Cardiac fibroblast (primary cell): ENCODE data around the gene OPN3.

ENCODE experiments used
- DNase-seq, 2 donors: peaks; one replicate each; pipeline versions ENCODE4 v3.0.0 to v3.0.0-alpha.2; 2010; ENCODE audit warnings: low read depth in 2 of 2
- H3K4me3 ChIP-seq, 2 donors: replicated peaks in 1 of 2; 1 replicate in 1 of 2; 2 replicates in 1 of 2; pipeline ENCODE4 v1.5.1; 2011; ENCODE audit warnings: low read depth in 2 of 2, low read length in 2 of 2, mild to moderate bottlenecking in 2 of 2, moderate library complexity in 1 of 2
- TF ChIP-seq, protein P1 (sequence below): IDR thresholded peaks from one replicate; pipeline ENCODE4 v1.5.1; 2011; ENCODE audit warnings: low read depth, mild to moderate bottlenecking, low read length, inconsistent platforms

Gene OPN3

DNA sequence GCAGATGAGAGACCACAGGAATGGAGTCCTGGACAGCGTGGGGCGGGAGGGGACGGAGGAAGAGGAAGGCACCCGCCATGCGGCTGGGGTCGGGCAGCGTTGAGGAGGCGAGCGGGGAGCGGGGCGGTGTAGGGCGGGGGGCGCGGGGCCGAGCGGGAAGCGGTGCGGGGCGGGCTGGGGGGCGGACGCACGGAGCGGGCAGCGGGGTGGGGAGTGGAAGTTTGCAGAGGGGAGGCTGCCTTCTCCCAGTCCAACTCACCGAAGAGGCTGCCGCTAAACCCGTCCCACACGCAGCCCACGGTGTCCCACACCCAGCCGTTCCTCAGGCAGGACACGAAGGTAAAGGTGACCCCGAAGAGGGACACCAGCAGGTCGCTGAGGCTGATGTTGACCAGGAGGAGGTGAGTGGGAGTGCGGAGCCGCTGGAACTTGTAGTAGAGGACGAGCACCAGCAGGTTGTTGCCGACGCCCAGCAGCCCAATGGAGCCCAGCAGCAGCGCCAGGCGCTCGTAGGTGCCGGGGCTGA, 483 bp downstream of the OPN3 start:
- H3K4me3 ChIP-seq, result peak overlapping the region; percentile 86 to 90
- peak in 1 of 2 donors; percentile 43 for DNase-seq
- TF ChIP-seq, protein P1, sequence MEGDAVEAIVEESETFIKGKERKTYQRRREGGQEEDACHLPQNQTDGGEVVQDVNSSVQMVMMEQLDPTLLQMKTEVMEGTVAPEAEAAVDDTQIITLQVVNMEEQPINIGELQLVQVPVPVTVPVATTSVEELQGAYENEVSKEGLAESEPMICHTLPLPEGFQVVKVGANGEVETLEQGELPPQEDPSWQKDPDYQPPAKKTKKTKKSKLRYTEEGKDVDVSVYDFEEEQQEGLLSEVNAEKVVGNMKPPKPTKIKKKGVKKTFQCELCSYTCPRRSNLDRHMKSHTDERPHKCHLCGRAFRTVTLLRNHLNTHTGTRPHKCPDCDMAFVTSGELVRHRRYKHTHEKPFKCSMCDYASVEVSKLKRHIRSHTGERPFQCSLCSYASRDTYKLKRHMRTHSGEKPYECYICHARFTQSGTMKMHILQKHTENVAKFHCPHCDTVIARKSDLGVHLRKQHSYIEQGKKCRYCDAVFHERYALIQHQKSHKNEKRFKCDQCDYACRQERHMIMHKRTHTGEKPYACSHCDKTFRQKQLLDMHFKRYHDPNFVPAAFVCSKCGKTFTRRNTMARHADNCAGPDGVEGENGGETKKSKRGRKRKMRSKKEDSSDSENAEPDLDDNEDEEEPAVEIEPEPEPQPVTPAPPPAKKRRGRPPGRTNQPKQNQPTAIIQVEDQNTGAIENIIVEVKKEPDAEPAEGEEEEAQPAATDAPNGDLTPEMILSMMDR, result no peak

DNA sequence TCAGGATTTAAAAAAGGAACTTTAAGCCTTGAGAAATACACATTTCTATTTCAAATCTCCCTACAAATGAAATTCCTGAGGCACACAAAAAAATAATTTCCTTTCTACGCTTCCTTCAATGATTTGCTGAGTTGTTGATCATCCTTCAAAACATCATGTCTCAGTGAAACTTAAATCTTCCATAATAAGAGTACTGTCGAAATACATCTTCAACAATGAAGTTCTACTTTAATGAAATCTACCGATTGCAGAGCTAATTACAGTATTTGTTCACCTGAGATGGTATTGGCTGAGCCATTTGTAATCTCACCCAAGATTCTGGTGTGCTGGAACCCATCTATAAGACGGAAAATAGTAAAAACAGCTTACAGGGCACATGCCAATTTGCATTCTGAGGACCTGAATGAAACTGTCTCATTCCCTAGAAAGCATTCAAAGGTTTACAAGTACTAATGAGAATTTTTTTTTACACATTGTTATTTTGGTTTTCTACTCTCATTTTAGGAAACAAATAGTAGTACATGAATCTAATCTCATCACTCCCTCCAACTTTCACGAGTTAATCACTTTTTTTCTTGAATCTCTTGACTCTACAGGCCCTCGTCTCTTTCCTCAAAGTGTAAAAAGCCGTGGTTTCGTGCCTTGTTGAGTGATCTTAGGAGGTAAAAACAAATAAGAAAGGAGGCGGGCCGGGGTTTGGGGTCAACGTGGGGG, 1.1 kb downstream of the OPN3 start:
- DNase-seq, result peak; percentile 21 to 22
- peak overlapping the region; percentile 86 to 90 for H3K4me3 ChIP-seq
- TF ChIP-seq, protein P1, result no peak

DNA sequence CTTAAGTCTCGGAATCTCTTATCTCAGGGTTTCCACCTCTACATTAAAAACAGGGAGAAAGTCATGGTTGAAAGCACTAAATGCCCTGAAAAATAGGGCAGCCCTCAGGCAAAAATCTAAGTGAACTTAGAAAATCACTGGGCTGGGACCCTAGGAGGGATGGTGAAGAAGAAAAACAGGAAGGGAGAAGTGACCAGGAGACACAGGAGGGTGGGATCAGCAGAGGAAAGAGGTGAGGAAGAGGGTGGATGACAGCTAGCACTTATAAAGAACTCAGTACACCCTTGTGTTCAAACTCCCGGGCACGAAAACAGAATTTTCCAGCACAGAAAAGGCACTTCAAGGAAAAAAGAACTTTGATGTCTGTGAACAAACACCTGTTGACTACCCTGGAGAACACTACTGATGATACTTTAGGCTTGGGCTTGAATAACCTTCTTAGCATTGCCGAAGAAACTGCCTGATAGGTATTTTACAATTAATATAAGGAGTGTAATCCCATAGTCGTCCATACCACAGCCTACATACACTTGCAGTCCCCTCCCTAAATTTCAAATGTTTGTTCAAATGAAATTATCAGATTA, 2.0 kb downstream of the OPN3 start:
- DNase-seq, result no peak
- H3K4me3 ChIP-seq, result no peak overlapping the region
- TF ChIP-seq, protein P1, result no peak

DNA sequence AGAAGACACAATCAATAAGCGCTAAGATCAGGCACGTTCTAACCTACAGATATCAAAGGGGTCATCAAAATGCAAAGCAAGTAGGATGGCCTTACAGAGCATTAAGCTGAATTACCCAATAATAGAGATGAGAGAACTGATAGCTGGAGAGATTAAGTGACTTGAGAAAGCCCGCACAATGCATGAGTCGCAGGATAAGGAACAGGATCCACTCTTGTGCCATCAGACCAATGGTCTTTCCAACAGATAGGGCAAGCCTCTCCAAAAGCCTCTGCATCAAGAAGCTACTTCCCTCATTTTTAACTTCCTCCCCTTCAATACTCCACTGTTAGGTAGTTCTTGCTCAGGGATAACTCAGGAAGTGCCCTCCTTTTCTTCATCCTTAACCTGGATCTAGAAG, 2.6 kb downstream of the OPN3 start:
- TF ChIP-seq, protein P1, result no peak
- H3K4me3 ChIP-seq, result no peak overlapping the region
- peak in 1 of 2 donors; percentile 14 for DNase-seq

DNA sequence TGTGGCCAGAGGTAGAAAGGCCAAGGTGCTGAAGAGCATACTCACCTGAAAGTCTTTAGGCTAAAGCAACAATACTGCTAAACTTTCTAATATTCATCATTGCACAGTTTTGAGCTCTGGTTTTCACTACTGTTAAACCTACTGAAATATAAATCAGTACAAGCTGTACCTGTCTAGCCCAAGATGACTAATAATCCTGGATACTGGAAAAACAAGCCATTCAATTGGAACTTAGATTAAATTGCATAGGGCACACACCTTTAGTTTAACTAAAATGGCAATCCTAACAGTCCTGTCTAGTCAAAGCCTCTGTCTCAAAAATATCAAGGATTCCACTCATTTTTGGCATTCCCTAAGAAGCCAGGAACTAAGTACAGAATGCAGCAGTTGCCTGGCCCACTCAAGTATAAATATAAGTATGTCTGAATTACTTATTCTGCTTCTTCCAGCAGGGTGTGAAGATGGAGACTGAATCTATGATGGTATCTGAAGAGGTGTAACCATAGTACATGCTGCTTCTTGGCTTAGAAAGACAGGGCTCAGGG, 3.1 kb downstream of the OPN3 start:
- peak; percentile 21 to 34 for DNase-seq
- TF ChIP-seq, protein P1, result no peak
- no peak overlapping the region for H3K4me3 ChIP-seq

DNA sequence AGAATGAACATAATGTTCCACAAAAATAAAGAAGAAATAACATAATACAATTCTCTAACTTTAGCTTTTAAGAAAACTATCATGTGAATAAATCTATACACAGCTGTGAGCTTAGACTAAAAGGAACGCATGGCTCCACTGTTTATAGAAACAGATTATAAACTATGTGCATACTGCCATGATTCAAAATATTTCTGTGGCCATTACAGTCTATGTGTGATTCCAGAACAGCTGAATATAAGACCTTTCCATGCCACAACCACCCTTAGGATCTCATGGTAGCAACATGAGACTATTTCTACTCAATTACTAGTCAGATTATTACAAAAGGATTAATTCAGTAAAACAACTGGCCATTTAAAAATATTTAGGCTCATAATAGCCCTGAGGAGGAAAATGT, 3.9 kb downstream of the OPN3 start:
- DNase-seq, result no peak
- TF ChIP-seq, protein P1, result no peak
- H3K4me3 ChIP-seq, result no peak overlapping the region
